Stimulated activated memory B cell treated with anti-CD40 and anti-IgM and Interleukin-4, amounts not matched to agents 10 μg/mL and 1 μg/mL and 100 μg/mL, for 72 hours (primary cell): ENCODE measurements around the gene NEUROD4.

Source experiments
- ATAC-seq: fragments of 150-1000 bp; cut with Tn5 transposase; 2 replicates; pipeline ENCODE4 v1.10.0; 2021
- H3K27ac Mint-ChIP-seq: one replicate; pipeline ENCODE4 v1.8.0; 2022; ENCODE audit warnings: mild to moderate bottlenecking, mixed read lengths
- H3K27me3 Mint-ChIP-seq: one replicate; pipeline ENCODE4 v1.8.0; 2022; ENCODE audit warnings: mixed read lengths
- H3K36me3 Mint-ChIP-seq: one replicate; pipeline ENCODE4 v1.8.0; 2022; ENCODE audit warnings: mixed read lengths
- H3K4me1 Mint-ChIP-seq: one replicate; pipeline ENCODE4 v1.8.0; 2022; ENCODE audit warnings: mixed read lengths
- H3K4me3 Mint-ChIP-seq: one replicate; pipeline ENCODE4 v1.8.0; 2022; ENCODE audit warnings: mild to moderate bottlenecking, moderate library complexity, mixed read lengths
- H3K9me3 Mint-ChIP-seq: one replicate; pipeline ENCODE4 v1.8.0; 2022; ENCODE audit warnings: mixed read lengths

NEUROD4 gene

GRCh38 chr12:54989829-54990228 lies 29.9 kb upstream of the NEUROD4 start:
- H3K9me3 Mint-ChIP-seq = no peaks in the 10 kb centered on the region
- ATAC-seq = no peak
- H3K4me1 Mint-ChIP-seq = peaks cover 56% of the 10 kb centered on the region
- no peaks in the 10 kb centered on the region for H3K36me3 Mint-ChIP-seq
- H3K27ac Mint-ChIP-seq = peak overlapping the region; percentile 98
- H3K4me3 Mint-ChIP-seq = no peak overlapping the region
- no peaks in the 10 kb centered on the region for H3K27me3 Mint-ChIP-seq

GRCh38 chr12:54991161-54991990 lies 28.4 kb upstream of the NEUROD4 start:
- peak overlapping the region; percentile 98 for H3K27ac Mint-ChIP-seq
- peak overlapping the region; percentile 84 for H3K4me3 Mint-ChIP-seq
- ATAC-seq = peak; percentile 86
- H3K4me1 Mint-ChIP-seq = peaks cover 44% of the 10 kb centered on the region
- H3K9me3 Mint-ChIP-seq = no peaks in the 10 kb centered on the region
- no peaks in the 10 kb centered on the region for H3K27me3 Mint-ChIP-seq
- H3K36me3 Mint-ChIP-seq = no peaks in the 10 kb centered on the region

- H3K4me1 Mint-ChIP-seq = peaks cover 44% of the 10 kb centered on the region
- ATAC-seq = peak; percentile 72
Observed at GRCh38 chr12:54991991-54992375, 27.8 kb upstream of the NEUROD4 start.

GRCh38 chr12:54993181-54993835 lies 26.5 kb upstream of the NEUROD4 start:
- Mint-ChIP-seq H3K4me1 (peaks cover 37% of the 10 kb centered on the region), H3K4me3 (no peak overlapping the region), H3K27ac (no peak overlapping the region)

More at GRCh38 chr12:54991991-54992375, 27.8 kb upstream of the NEUROD4 start:
- Mint-ChIP-seq H3K9me3 (no peaks in the 10 kb centered on the region), H3K27me3 (no peaks in the 10 kb centered on the region), H3K27ac (peak overlapping the region; percentile 98), H3K4me3 (no peak overlapping the region), H3K36me3 (no peaks in the 10 kb centered on the region)

GRCh38 chr12:54996205-54996604 lies 23.6 kb upstream of the NEUROD4 start:
- Mint-ChIP-seq H3K4me3 (no peak overlapping the region), H3K27ac (no peak overlapping the region), H3K4me1 (peaks cover 27% of the 10 kb centered on the region), H3K27me3 (no peaks in the 10 kb centered on the region), H3K9me3 (peaks cover 4% of the 10 kb centered on the region), H3K36me3 (peaks cover 12% of the 10 kb centered on the region)
- ATAC-seq = no peak

More at GRCh38 chr12:54993181-54993835, 26.5 kb upstream of the NEUROD4 start:
- peaks cover 6% of the 10 kb centered on the region for H3K36me3 Mint-ChIP-seq
- peaks cover 4% of the 10 kb centered on the region for H3K9me3 Mint-ChIP-seq
- H3K27me3 Mint-ChIP-seq = no peaks in the 10 kb centered on the region
- ATAC-seq = peak; percentile 69

- H3K4me3 Mint-ChIP-seq = no peak overlapping the region
- H3K4me1 Mint-ChIP-seq = peaks cover 24% of the 10 kb centered on the region
- no peak for ATAC-seq
- H3K27me3 Mint-ChIP-seq = no peaks in the 10 kb centered on the region
- H3K9me3 Mint-ChIP-seq = peaks cover 4% of the 10 kb centered on the region
- H3K36me3 Mint-ChIP-seq = peaks cover 12% of the 10 kb centered on the region
- H3K27ac Mint-ChIP-seq = no peak overlapping the region
Observed at GRCh38 chr12:54997929-54998522, 21.7 kb upstream of the NEUROD4 start.

GRCh38 chr12:54998958-54999510 lies 20.7 kb upstream of the NEUROD4 start:
- no peak for ATAC-seq
- Mint-ChIP-seq H3K9me3 (peaks cover 4% of the 10 kb centered on the region), H3K36me3 (peaks cover 12% of the 10 kb centered on the region), H3K27me3 (no peaks in the 10 kb centered on the region), H3K27ac (no peak overlapping the region), H3K4me1 (peaks cover 24% of the 10 kb centered on the region), H3K4me3 (no peak overlapping the region)

- peaks cover 9% of the 10 kb centered on the region for H3K9me3 Mint-ChIP-seq
- no peak for ATAC-seq
- H3K4me3 Mint-ChIP-seq = no peak overlapping the region
- no peaks in the 10 kb centered on the region for H3K27me3 Mint-ChIP-seq
- H3K27ac Mint-ChIP-seq = no peak overlapping the region
- H3K4me1 Mint-ChIP-seq = peaks cover 24% of the 10 kb centered on the region
- peaks cover 24% of the 10 kb centered on the region for H3K36me3 Mint-ChIP-seq
Observed at GRCh38 chr12:55001198-55001868, 18.4 kb upstream of the NEUROD4 start.

- Mint-ChIP-seq H3K9me3 (peaks cover 12% of the 10 kb centered on the region), H3K27ac (no peak overlapping the region), H3K27me3 (no peaks in the 10 kb centered on the region), H3K36me3 (peaks cover 24% of the 10 kb centered on the region), H3K4me1 (peaks cover 24% of the 10 kb centered on the region), H3K4me3 (no peak overlapping the region)
- no peak for ATAC-seq
Observed at GRCh38 chr12:55002355-55002754, 17.4 kb upstream of the NEUROD4 start.

GRCh38 chr12:55008944-55009585 lies 10.7 kb upstream of the NEUROD4 start:
- no peak for ATAC-seq
- H3K4me3 Mint-ChIP-seq = no peak overlapping the region

GRCh38 chr12:55017416-55017925 lies 2.3 kb upstream of the NEUROD4 start:
- Mint-ChIP-seq H3K27me3 (peaks cover 44% of the 10 kb centered on the region), H3K36me3 (peaks cover 4% of the 10 kb centered on the region), H3K4me1 (peaks cover 14% of the 10 kb centered on the region), H3K4me3 (no peak overlapping the region), H3K9me3 (peaks cover 3% of the 10 kb centered on the region), H3K27ac (no peak overlapping the region)
- no peak for ATAC-seq

More at GRCh38 chr12:55008944-55009585, 10.7 kb upstream of the NEUROD4 start:
- H3K4me1 Mint-ChIP-seq = no peaks in the 10 kb centered on the region
- no peak overlapping the region for H3K27ac Mint-ChIP-seq
- H3K27me3 Mint-ChIP-seq = peaks cover 17% of the 10 kb centered on the region
- H3K9me3 Mint-ChIP-seq = peaks cover 13% of the 10 kb centered on the region
- H3K36me3 Mint-ChIP-seq = peaks cover 19% of the 10 kb centered on the region

GRCh38 chr12:55024575-55024974 lies 4.8 kb downstream of the NEUROD4 start:
- ATAC-seq = no peak
- no peaks in the 10 kb centered on the region for H3K36me3 Mint-ChIP-seq
- no peaks in the 10 kb centered on the region for H3K9me3 Mint-ChIP-seq
- H3K4me1 Mint-ChIP-seq = peaks cover 7% of the 10 kb centered on the region
- H3K27me3 Mint-ChIP-seq = peaks cover 37% of the 10 kb centered on the region
- no peak overlapping the region for H3K4me3 Mint-ChIP-seq
- no peak overlapping the region for H3K27ac Mint-ChIP-seq

GRCh38 chr12:55025508-55025907 lies 5.7 kb downstream of the NEUROD4 start:
- Mint-ChIP-seq H3K9me3 (no peaks in the 10 kb centered on the region), H3K27me3 (peaks cover 31% of the 10 kb centered on the region), H3K27ac (no peak overlapping the region), H3K4me1 (no peaks in the 10 kb centered on the region), H3K4me3 (no peak overlapping the region), H3K36me3 (no peaks in the 10 kb centered on the region)
- no peak for ATAC-seq

GRCh38 chr12:55034218-55034617 lies 14.4 kb downstream of the NEUROD4 start:
- Mint-ChIP-seq H3K27ac (no peak overlapping the region), H3K4me1 (peaks cover 27% of the 10 kb centered on the region), H3K36me3 (no peaks in the 10 kb centered on the region), H3K27me3 (peaks cover 7% of the 10 kb centered on the region), H3K9me3 (peaks cover 3% of the 10 kb centered on the region), H3K4me3 (no peak overlapping the region)
- ATAC-seq = no peak
